T-helper 1 cell treated with Interleukin-12 subunit alpha and Interleukin-12 subunit beta and Interleukin-4 antibody, amounts not matched to agents 30 μg/mL and 1 μg/mL, for 36 hours (primary cell): ENCODE data around the gene RPL13A.
"Not testable (repeated sequence)": the region's sequence is repeated elsewhere in the genome, so short reads cannot be mapped to it uniquely, and the experiment has no call there.

Experiments
- H3K27ac Mint-ChIP-seq: one replicate; pipeline ENCODE4 v1.8.0; 2021; ENCODE audit warnings: mild to moderate bottlenecking, mixed read lengths
- H3K27me3 Mint-ChIP-seq: one replicate; pipeline ENCODE4 v1.8.0; 2021; ENCODE audit warnings: low read depth, mixed read lengths
- H3K36me3 Mint-ChIP-seq: one replicate; pipeline ENCODE4 v1.8.0; 2021; ENCODE audit warnings: low read depth, mixed read lengths
- H3K4me1 Mint-ChIP-seq: one replicate; pipeline ENCODE4 v1.8.0; 2021; ENCODE audit warnings: low read depth, mixed read lengths
- H3K4me3 Mint-ChIP-seq: one replicate; pipeline ENCODE4 v1.8.0; 2021; ENCODE audit warnings: mild to moderate bottlenecking, moderate library complexity, mixed read lengths
- H3K9me3 Mint-ChIP-seq: one replicate; pipeline ENCODE4 v1.8.0; 2021; ENCODE audit warnings: mixed read lengths

The RPL13A gene

DNA sequence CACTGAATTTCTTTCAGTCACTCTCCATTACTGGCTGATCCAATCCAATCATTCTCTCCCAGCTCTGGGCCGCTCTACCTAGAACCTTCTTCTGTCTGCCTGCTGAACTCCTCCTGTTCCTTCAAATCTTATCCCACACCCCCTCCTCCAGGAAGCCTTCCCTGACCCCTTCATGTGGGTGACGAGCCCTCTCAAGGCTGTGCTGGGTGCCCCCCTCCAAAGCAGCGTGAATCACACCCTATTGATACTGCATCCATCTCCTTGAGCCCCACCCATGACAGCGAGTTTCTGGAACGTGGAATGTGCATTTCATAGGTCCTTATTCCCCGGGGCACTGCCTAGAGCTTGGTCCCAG is 39.0 kb upstream of the RPL13A start:
- Mint-ChIP-seq H3K4me1 (peaks cover 47% of the 10 kb centered on the region), H3K36me3 (peaks cover 34% of the 10 kb centered on the region), H3K4me3 (peak overlapping the region; percentile 51), H3K9me3 (no peaks in the 10 kb centered on the region), H3K27ac (no peak overlapping the region), H3K27me3 (no peaks in the 10 kb centered on the region)

GRCh38 chr19:49450405-49450804 is 37.0 kb upstream of the RPL13A start:
- no peaks in the 10 kb centered on the region for H3K9me3 Mint-ChIP-seq
- H3K36me3 Mint-ChIP-seq: peaks cover 34% of the 10 kb centered on the region
- H3K4me1 Mint-ChIP-seq: peaks cover 38% of the 10 kb centered on the region
- H3K4me3 Mint-ChIP-seq: peak overlapping the region; percentile 99
- no peaks in the 10 kb centered on the region for H3K27me3 Mint-ChIP-seq
- peak overlapping the region; percentile 16 for H3K27ac Mint-ChIP-seq

- peak within 1 kb of the TSS; percentile 100 for H3K27ac Mint-ChIP-seq
- H3K4me1 Mint-ChIP-seq: peaks cover 36% of the 10 kb centered on the region
- peak within 1 kb of the TSS; percentile 99 for H3K4me3 Mint-ChIP-seq
- no peaks in the 10 kb centered on the region for H3K27me3 Mint-ChIP-seq
- H3K36me3 Mint-ChIP-seq: peaks cover 30% of the 10 kb centered on the region
- H3K9me3 Mint-ChIP-seq: no peaks in the 10 kb centered on the region
Measured at GRCh38 chr19:49451430-49452181, 35.8 kb upstream of the RPL13A start, which contains the start of gene PIH1D1. Gene PIH1D1, minus strand, starts transcription at chr19:49451814. Its CDS starts 240 bp downstream, at chr19:49451574.

DNA sequence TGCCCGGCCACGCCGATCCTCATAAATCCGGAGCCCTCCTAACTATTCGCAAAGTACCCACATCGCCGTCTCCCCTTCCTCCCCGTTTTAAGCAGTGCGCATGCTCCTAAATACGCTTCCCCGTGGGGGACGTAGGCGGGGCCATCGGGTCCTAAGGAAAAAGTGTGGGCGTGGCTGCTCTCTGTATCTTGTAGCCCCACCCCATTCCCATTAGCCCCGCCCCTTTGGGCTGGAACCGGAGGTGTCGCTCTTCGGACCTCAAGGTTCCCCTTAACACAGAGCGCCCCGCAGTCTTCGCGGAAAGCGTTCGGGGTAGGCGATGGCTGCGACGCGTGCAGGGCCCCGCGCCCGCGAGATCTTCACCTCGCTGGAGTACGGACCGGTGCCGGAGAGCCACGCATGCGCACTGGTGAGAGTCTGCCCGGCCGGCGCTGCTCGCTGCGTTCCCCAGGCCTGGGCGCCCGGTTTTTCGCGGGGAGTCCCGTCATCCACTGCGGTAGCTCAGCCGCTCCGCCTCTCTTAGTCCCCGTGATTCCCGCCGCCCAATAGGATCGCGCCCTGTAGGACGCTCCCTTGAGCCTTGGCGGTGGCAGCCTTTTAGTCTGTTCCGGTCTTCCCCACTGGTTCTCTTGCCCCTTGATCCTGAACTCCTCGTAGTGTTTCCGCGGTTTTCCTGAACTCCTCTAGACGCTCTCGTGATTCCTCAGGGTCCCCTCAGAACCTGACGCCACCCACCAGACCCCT is 34.2 kb upstream of the RPL13A start, which contains the start of gene ALDH16A1:
ALDH16A1 (plus strand) TSS at position 213 of the 744 bp plus-strand sequence; CDS start at position 320, 107 bp downstream.
- Mint-ChIP-seq H3K36me3 (peaks cover 30% of the 10 kb centered on the region), H3K4me3 (peak within 1 kb of the TSS; percentile 99), H3K27me3 (no peaks in the 10 kb centered on the region), H3K4me1 (peaks cover 37% of the 10 kb centered on the region), H3K9me3 (no peaks in the 10 kb centered on the region), H3K27ac (peak within 1 kb of the TSS; percentile 100)

DNA sequence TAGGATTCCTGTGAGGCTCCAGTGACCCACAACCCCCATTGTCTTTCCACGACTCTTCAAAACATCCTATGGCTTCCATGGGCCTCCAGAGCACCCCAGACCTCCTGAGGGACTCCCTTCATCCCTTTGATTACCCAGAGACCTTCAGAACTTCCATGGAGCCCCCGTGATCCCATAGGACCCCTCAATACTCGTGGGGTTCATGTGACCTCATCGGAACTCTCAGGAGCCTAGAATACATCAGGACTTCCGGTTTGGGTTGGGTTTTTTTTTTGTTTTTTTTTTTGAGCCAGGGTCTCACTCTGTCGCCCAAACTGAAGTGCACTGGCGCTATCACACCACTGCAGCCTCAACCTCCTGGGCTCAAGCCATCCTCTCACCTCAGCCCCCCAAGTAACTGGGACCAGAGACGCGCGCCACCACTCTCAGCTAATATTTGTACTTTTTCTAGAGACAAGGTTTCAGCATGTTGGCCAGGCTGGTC is 33.6 kb upstream of the RPL13A start:
- no peaks in the 10 kb centered on the region for H3K9me3 Mint-ChIP-seq
- peaks cover 25% of the 10 kb centered on the region for H3K36me3 Mint-ChIP-seq
- no peaks in the 10 kb centered on the region for H3K27me3 Mint-ChIP-seq
- peaks cover 32% of the 10 kb centered on the region for H3K4me1 Mint-ChIP-seq
- H3K27ac Mint-ChIP-seq: peak overlapping the region; percentile 100
- H3K4me3 Mint-ChIP-seq: peak overlapping the region; percentile 97

- Mint-ChIP-seq H3K9me3 (no peaks in the 10 kb centered on the region), H3K4me1 (peaks cover 23% of the 10 kb centered on the region), H3K27me3 (no peaks in the 10 kb centered on the region), H3K4me3 (no peak overlapping the region), H3K36me3 (peaks cover 12% of the 10 kb centered on the region), H3K27ac (peak overlapping the region; percentile 68)
Measured at GRCh38 chr19:49455773-49456172, 31.6 kb upstream of the RPL13A start.

- Mint-ChIP-seq H3K9me3 (no peaks in the 10 kb centered on the region), H3K27me3 (no peaks in the 10 kb centered on the region), H3K4me1 (peaks cover 23% of the 10 kb centered on the region), H3K4me3 (no peak overlapping the region), H3K27ac (peak overlapping the region; percentile 68), H3K36me3 (peaks cover 11% of the 10 kb centered on the region)
Measured at GRCh38 chr19:49456326-49456725, 31.1 kb upstream of the RPL13A start.

GRCh38 chr19:49458567-49458903 is 28.9 kb upstream of the RPL13A start:
- Mint-ChIP-seq H3K4me3 (no peak overlapping the region), H3K27ac (no peak overlapping the region), H3K27me3 (no peaks in the 10 kb centered on the region), H3K9me3 (no peaks in the 10 kb centered on the region), H3K4me1 (peaks cover 10% of the 10 kb centered on the region), H3K36me3 (peaks cover 9% of the 10 kb centered on the region)

DNA sequence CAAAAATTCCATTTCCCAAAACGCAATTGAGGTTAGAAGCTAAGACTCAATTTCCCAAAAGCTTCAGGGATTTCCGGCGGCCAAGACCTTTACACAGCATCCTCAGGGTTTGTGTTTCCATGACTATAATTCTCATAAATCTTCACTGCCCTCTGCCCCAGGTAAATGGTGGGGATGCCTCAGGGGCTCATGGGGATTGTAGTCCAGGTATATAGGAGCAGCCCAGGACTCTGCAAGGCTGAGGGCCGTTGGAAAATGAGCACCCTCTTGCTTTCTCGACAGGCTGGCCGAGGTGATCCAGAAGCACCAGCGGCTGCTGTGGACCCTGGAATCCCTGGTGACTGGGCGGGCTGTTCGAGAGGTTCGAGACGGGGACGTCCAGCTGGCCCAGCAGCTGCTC is 28.0 kb upstream of the RPL13A start:
- no peak overlapping the region for H3K27ac Mint-ChIP-seq
- peaks cover 6% of the 10 kb centered on the region for H3K4me1 Mint-ChIP-seq
- no peaks in the 10 kb centered on the region for H3K9me3 Mint-ChIP-seq
- no peaks in the 10 kb centered on the region for H3K27me3 Mint-ChIP-seq
- H3K36me3 Mint-ChIP-seq: peaks cover 9% of the 10 kb centered on the region
- H3K4me3 Mint-ChIP-seq: no peak overlapping the region

- not testable (repeated sequence) for H3K27ac Mint-ChIP-seq, H3K36me3 Mint-ChIP-seq, H3K4me3 Mint-ChIP-seq, H3K4me1 Mint-ChIP-seq, H3K27me3 Mint-ChIP-seq, H3K9me3 Mint-ChIP-seq
Measured at GRCh38 chr19:49461130-49461529, 26.3 kb upstream of the RPL13A start.

GRCh38 chr19:49461656-49462055 is 25.8 kb upstream of the RPL13A start:
- Mint-ChIP-seq H3K36me3 (peaks cover 9% of the 10 kb centered on the region), H3K4me3 (no peak overlapping the region), H3K4me1 (peaks cover 2% of the 10 kb centered on the region), H3K27me3 (no peaks in the 10 kb centered on the region), H3K27ac (no peak overlapping the region), H3K9me3 (no peaks in the 10 kb centered on the region)

- Mint-ChIP-seq H3K27ac (no peak overlapping the region), H3K27me3 (no peaks in the 10 kb centered on the region), H3K4me1 (no peaks in the 10 kb centered on the region), H3K4me3 (no peak overlapping the region), H3K36me3 (peaks cover 6% of the 10 kb centered on the region), H3K9me3 (no peaks in the 10 kb centered on the region)
Measured at GRCh38 chr19:49462492-49462891, 24.9 kb upstream of the RPL13A start.

DNA sequence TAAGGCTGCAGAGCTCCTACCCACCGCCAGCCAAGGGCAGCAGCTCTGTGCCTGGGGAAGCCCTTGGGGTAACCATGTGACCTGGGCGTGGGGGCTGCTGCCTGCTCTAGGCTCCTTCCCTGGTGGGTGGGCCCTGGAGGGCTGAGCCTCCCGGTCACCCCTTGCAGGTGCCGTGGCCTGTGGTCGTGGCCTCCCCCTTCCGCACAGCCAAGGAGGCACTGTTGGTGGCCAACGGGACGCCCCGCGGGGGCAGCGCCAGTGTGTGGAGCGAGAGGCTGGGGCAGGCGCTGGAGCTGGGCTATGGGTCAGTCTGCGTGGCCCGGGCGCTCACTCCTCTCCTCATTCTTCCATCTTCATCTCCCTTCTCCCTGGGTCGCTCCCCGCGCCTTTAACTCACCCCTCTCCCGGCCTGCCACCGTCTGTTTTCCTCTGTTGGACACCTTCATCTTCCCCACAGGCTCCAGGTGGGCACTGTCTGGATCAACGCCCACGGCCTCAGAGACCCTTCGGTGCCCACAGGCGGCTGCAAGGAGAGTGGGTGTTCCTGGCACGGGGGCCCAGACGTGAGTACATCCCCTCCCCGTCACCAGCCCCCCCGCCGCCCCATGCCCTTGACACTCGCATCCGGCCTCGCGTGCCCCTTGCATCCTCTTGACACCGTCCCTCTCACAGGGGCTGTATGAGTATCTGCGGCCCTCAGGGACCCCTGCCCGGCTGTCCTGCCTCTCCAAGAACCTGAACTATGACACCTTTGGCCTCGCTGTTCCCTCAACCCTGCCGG is 23.3 kb upstream of the RPL13A start:
- H3K27me3 Mint-ChIP-seq: no peaks in the 10 kb centered on the region
- H3K27ac Mint-ChIP-seq: peak overlapping the region; percentile 52
- H3K4me3 Mint-ChIP-seq: no peak overlapping the region
- H3K4me1 Mint-ChIP-seq: peaks cover 5% of the 10 kb centered on the region
- no peaks in the 10 kb centered on the region for H3K9me3 Mint-ChIP-seq
- peaks cover 9% of the 10 kb centered on the region for H3K36me3 Mint-ChIP-seq

DNA sequence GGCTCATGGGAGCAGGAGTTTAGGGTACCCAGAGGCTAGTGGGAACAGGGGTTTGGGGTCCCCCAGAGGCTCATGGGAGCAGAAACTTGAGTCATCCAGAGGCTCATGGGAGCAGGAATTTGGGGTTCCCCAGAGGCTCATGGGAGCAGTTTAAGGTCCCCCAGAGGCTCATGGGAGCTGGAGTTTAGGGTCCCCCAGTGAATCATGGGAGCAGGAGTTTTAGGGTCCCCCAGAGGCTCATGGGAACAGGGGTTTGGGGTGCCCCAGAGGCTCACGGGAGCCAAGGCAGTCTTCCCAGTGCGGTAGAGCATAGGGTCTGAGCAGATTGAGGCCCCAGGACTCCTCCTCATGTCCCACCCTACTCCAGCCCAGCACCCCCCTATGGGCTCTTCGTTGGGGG is 22.0 kb upstream of the RPL13A start:
- H3K27ac Mint-ChIP-seq: peak overlapping the region; percentile 31
- H3K27me3 Mint-ChIP-seq: no peaks in the 10 kb centered on the region
- H3K4me1 Mint-ChIP-seq: peaks cover 15% of the 10 kb centered on the region
- H3K9me3 Mint-ChIP-seq: no peaks in the 10 kb centered on the region
- peaks cover 7% of the 10 kb centered on the region for H3K36me3 Mint-ChIP-seq
- H3K4me3 Mint-ChIP-seq: no peak overlapping the region
